B cell (primary cell): ENCODE data around the gene USP17L24. TPM values are rescaled to one million over a fixed set of nuclear protein-coding genes. Genes with fewer than 3 reads are reported as not detected.
"Not testable (repeated sequence)": the region's sequence is repeated elsewhere in the genome, so short reads cannot be mapped to it uniquely, and the experiment has no call there.

Experiments used
- ATAC-seq: fragments of 200-7000 bp; cut with Tn5 transposase; one replicate; pipeline ENCODE4 v1.10.0; 2021; ENCODE audit warnings: low read depth, mild to moderate bottlenecking, moderate number of reproducible peaks, moderate library complexity
- CTCF ChIA-PET: fragments of 350-600 bp; sonication (Branson Sonifier 250); formaldehyde crosslinking; loops from one replicate; lab custom pipeline; 2021; ENCODE audit warnings: antibody characterized with exemption, inconsistent platforms; lab: Charles Lee
- POLR2A ChIA-PET: fragments of 350-600 bp; sonication (Branson Sonifier 250); formaldehyde crosslinking; loops from one replicate; lab custom pipeline; 2021; ENCODE audit warnings: antibody characterized with exemption; lab: Charles Lee
- DNase-seq: peaks from one replicate; pipeline ENCODE4 v3.0.0; 2013
- H2AFZ ChIP-seq: 2 replicates; pipeline ENCODE4 v1.6.1; 2012; ENCODE audit warnings: mild to moderate bottlenecking, low read depth, low read length; ENCODE audit not compliant: insufficient read depth, poor library complexity, severe bottlenecking
- H3K27ac ChIP-seq, 2 donors: 1 replicate in 1 of 2; 2 replicates in 1 of 2; pipeline ENCODE4 v1.5.1; 2012 to 2013; ENCODE audit warnings: low read length in 2 of 2, mild to moderate bottlenecking in 2 of 2, moderate library complexity in 1 of 2
- H3K27me3 ChIP-seq, 4 experiments: fragments of 200-600 bp in 1 of 4; sonication (generic) in 1 of 4; replicated peaks in 1 of 4; 1 replicate in 2 of 4; 2 replicates in 2 of 4; pipeline versions ENCODE4 v1.6.1 to v1.7.0; 2013 to 2016; ENCODE audit warnings: low read length in 3 of 4, mild to moderate bottlenecking in 2 of 4, mixed read lengths in 1 of 4, moderate library complexity in 1 of 4; ENCODE audit not compliant: insufficient read depth in 4 of 4, control insufficient read depth in 3 of 4; ENCODE audit errors: control extremely low read depth in 1 of 4
- H3K36me3 ChIP-seq, 2 experiments: replicated peaks in 1 of 2; 1 replicate in 1 of 2; 2 replicates in 1 of 2; pipeline versions ENCODE4 v1.6.1 to v1.7.1; 2013; ENCODE audit warnings: low read length in 1 of 2; ENCODE audit not compliant: insufficient read depth in 2 of 2, control insufficient read depth in 1 of 2; ENCODE audit errors: control extremely low read depth in 1 of 2, extremely low read depth in 1 of 2
- H3K4me1 ChIP-seq, 2 donors: fragments of 200-600 bp in 1 of 2; sonication (generic) in 1 of 2; 1 replicate in 1 of 2; 2 replicates in 1 of 2; pipeline versions ENCODE4 v1.5.1 to v1.6.1; 2013 to 2017; ENCODE audit warnings: low read length in 2 of 2; ENCODE audit not compliant: control insufficient read depth in 2 of 2, insufficient read depth in 2 of 2
- H3K4me2 ChIP-seq: replicated peaks from 2 replicates; pipeline ENCODE3; 2012; ENCODE audit warnings: mild to moderate bottlenecking, low read depth, low read length; ENCODE audit not compliant: poor library complexity, severe bottlenecking
- H3K4me3 ChIP-seq, 5 experiments: fragments of 200-600 bp in 1 of 5; sonication (generic) in 1 of 5; 1 replicate in 3 of 5; 2 replicates in 2 of 5; pipeline versions ENCODE4 v1.5.1 to v1.7.0; 2011 to 2016; ENCODE audit warnings: low read length in 4 of 5, mild to moderate bottlenecking in 4 of 5, low read depth in 2 of 5, control low read depth in 1 of 5, moderate library complexity in 1 of 5; ENCODE audit not compliant: insufficient read depth in 1 of 5; ENCODE audit errors: control extremely low read depth in 1 of 5, extremely low read depth in 1 of 5
- H3K79me2 ChIP-seq: fragments of 200-600 bp; sonication (generic); one replicate; pipeline ENCODE4 v1.6.0; 2016; ENCODE audit warnings: low read length; ENCODE audit not compliant: control insufficient read depth, insufficient read depth
- H3K9ac ChIP-seq: fragments of 200-600 bp; sonication (generic); 2 replicates; pipeline ENCODE4 v1.6.1; 2017; ENCODE audit warnings: mild to moderate bottlenecking, low read length, moderate library complexity
- H3K9me3 ChIP-seq, 3 donors: one replicate each; pipeline versions ENCODE4 v1.6.1 to v1.7.1; 2013; ENCODE audit warnings: low read length in 2 of 3; ENCODE audit not compliant: control insufficient read depth in 2 of 3, insufficient read depth in 1 of 3; ENCODE audit errors: control extremely low read depth in 1 of 3
- H4K20me1 ChIP-seq: 2 replicates; pipeline ENCODE4 v1.6.0; 2012; ENCODE audit warnings: mild to moderate bottlenecking, low read length; ENCODE audit not compliant: insufficient read depth, control insufficient read depth, poor library complexity, severe bottlenecking
- H3K27ac Mint-ChIP-seq: one replicate; pipeline ENCODE4 v1.8.0; 2021; ENCODE audit warnings: mixed read lengths
- H3K27me3 Mint-ChIP-seq: one replicate; pipeline ENCODE4 v1.8.0; 2021; ENCODE audit warnings: mixed read lengths
- H3K4me1 Mint-ChIP-seq: one replicate; pipeline ENCODE4 v1.8.0; 2021; ENCODE audit warnings: mixed read lengths
- H3K4me3 Mint-ChIP-seq: one replicate; pipeline ENCODE4 v1.8.0; 2021; ENCODE audit warnings: mixed read lengths
- H3K9me3 Mint-ChIP-seq: one replicate; pipeline ENCODE4 v1.8.0; 2022; ENCODE audit warnings: mixed read lengths; ENCODE audit not compliant: insufficient read depth
- WGBS: methylation state at CpG from one replicate; pipeline ENCODE4 v1.1.5; 2013; ENCODE audit warnings: missing lambda C conversion rate; ENCODE audit not compliant: insufficient coverage; 5-methylcytosine and 5-hydroxymethylcytosine counted together
- intact Hi-C: fragments of 100-400 bp; cut with micrococcal nuclease; formaldehyde crosslinking; loops from one replicate; pipeline ENCODE4 v1.10.0; 2022
- polyA plus RNA-seq: library from polyadenylated mRNA; depleted of rRNA; stranded (reverse); fragments of >200 nt; gene quantifications from 2 replicates; pipeline ENCODE4 v1.2.3, GENCODE V29; 2012
- total RNA-seq, 2 donors: library from RNA; stranded (reverse); fragments of 120-200 nt in 1 of 2; gene quantifications; 1 replicate in 1 of 2; 2 replicates in 1 of 2; pipeline versions ENCODE4 v1.2.3 to v1.2.4, GENCODE V29; 2013 to 2022

Gene USP17L24
- total and polyA plus RNA-seq, 2 donors (not counting 1 experiment from before 2014, with no cell fraction given): not detected

- ATAC-seq, H3K9me3 ChIP-seq, H3K79me2 ChIP-seq, CTCF ChIA-PET, H2AFZ ChIP-seq, H3K9ac ChIP-seq, H3K4me1 ChIP-seq, DNase-seq, H3K27me3 Mint-ChIP-seq, H3K27ac ChIP-seq, H3K9me3 Mint-ChIP-seq, H3K27me3 ChIP-seq, H3K4me3 Mint-ChIP-seq, intact Hi-C loops, H4K20me1 ChIP-seq, H3K36me3 ChIP-seq, H3K4me3 ChIP-seq, H3K4me1 Mint-ChIP-seq, POLR2A ChIA-PET, H3K27ac Mint-ChIP-seq, H3K4me2 ChIP-seq: not testable (repeated sequence)
- WGBS: no CpG with 5 or more reads among the region's 15 CpGs
Observed at GRCh38 chr4:9339103-9339502, 14.1 kb downstream of the USP17L24 start, which contains the start of gene USP17L5. USP17L5 (plus strand) TSS chr4:9339403; CDS start chr4:9339403, 0 bp downstream.

DNA sequence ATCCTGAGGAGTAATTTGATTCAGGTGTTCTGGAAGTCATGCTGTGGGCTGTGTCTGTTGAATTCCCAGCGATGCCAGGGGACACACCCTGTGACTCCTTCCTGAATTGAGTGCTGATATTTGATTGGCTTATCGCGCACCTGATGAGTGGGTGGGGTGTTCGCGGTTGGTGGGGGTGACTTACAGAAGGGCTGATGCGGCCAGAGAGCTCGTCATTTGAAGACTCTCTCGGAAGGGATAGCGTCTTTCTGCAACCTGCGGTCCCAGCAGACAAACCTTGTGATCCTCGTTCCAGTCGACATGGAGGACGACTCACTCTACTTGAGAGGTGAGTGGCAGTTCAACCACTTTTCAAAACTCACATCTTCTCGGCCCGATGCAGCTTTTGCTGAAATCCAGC lies 18.9 kb downstream of the USP17L24 start, which contains the start of gene USP17L27:
USP17L27 (plus strand) TSS at position 301 of the 400 bp plus-strand sequence; CDS start at position 301, 0 bp downstream.
- H4K20me1 ChIP-seq, POLR2A ChIA-PET: not testable (repeated sequence)

GRCh38 chr4:9348593-9348992 lies 23.6 kb downstream of the USP17L24 start, which contains the start of gene USP17L28:
USP17L28 (plus strand) TSS chr4:9348893; CDS start chr4:9348893, 0 bp downstream.
- H3K9me3 ChIP-seq, DNase-seq, H2AFZ ChIP-seq, CTCF ChIA-PET, H3K4me3 ChIP-seq, H3K9me3 Mint-ChIP-seq, H3K79me2 ChIP-seq, H4K20me1 ChIP-seq, H3K4me1 ChIP-seq, H3K27ac ChIP-seq, H3K4me2 ChIP-seq, H3K4me3 Mint-ChIP-seq, H3K27me3 Mint-ChIP-seq, H3K36me3 ChIP-seq, intact Hi-C loops, H3K27ac Mint-ChIP-seq, POLR2A ChIA-PET, H3K4me1 Mint-ChIP-seq, H3K27me3 ChIP-seq, ATAC-seq, H3K9ac ChIP-seq: not testable (repeated sequence)
- no CpG with 5 or more reads among the region's 15 CpGs for WGBS

More for the DNA sequence above, 18.9 kb downstream of the USP17L24 start, which contains the start of gene USP17L27:
- H3K36me3 ChIP-seq, H2AFZ ChIP-seq, H3K4me3 Mint-ChIP-seq, H3K79me2 ChIP-seq, DNase-seq, H3K27ac ChIP-seq, intact Hi-C loops, ATAC-seq, H3K4me1 Mint-ChIP-seq, H3K4me3 ChIP-seq, H3K9ac ChIP-seq, H3K27me3 Mint-ChIP-seq, H3K27ac Mint-ChIP-seq, H3K9me3 ChIP-seq, H3K4me1 ChIP-seq, H3K27me3 ChIP-seq, H3K4me2 ChIP-seq, H3K9me3 Mint-ChIP-seq, CTCF ChIA-PET: not testable (repeated sequence)
- no CpG with 5 or more reads among the region's 15 CpGs for WGBS

DNA sequence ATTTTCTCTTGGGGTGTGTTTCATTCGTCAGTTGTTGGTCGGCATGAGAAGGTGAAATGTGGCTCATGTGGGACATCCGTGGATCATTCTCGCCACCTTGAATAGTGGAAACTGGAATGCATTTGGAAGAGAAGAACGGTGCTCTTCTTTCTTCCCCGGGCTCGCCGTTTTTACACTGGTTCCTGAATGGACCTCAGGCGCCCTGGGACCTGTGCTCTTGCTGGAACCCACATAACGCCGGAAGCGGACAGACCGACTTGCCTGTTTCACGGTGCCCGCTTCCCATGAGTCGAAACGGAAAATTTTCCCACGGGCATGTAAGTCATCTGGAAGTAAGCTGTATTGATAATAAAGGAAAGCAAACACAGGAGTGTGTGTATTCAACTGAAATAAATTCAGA lies 25.9 kb downstream of the USP17L24 start:
- H3K9ac ChIP-seq, H2AFZ ChIP-seq, POLR2A ChIA-PET, H3K4me3 Mint-ChIP-seq, H3K27ac Mint-ChIP-seq, H3K27me3 Mint-ChIP-seq, H3K27me3 ChIP-seq, H3K4me1 Mint-ChIP-seq, H3K9me3 Mint-ChIP-seq, H3K4me1 ChIP-seq, CTCF ChIA-PET, H4K20me1 ChIP-seq, H3K36me3 ChIP-seq, intact Hi-C loops, ATAC-seq, H3K27ac ChIP-seq, H3K4me2 ChIP-seq, H3K9me3 ChIP-seq, H3K79me2 ChIP-seq, DNase-seq, H3K4me3 ChIP-seq: not testable (repeated sequence)
- 93% methylated on average over 7 of the region's 18 CpGs for WGBS
